ENCODE data around the gene TEX52. TPM values are rescaled to one million over a fixed set of nuclear protein-coding genes. Genes with fewer than 3 reads are reported as not detected.

Gene TEX52
- total and polyA plus RNA-seq, 2 of the 13 experiments (the other 11 are each of a cell fraction or from before 2014, with no cell fraction given): 0.05 TPM; not detected in 1

GRCh38 chr12:2877953-2878732 lies 21.3 kb upstream of the TEX52 start (continued):
- no peak for TF ChIP-seq TRIM24 (CRISPR knock-in tag; IDR thresholded peaks at IDR 0.05)
- TF ChIP-seq BRCA1 (CRISPR knock-in tag; IDR thresholded peaks at IDR 0.05): 0 out of 2 replicates have a peak, but pooled peaks have one; percentile 55
- TF ChIP-seq, protein P1, sequence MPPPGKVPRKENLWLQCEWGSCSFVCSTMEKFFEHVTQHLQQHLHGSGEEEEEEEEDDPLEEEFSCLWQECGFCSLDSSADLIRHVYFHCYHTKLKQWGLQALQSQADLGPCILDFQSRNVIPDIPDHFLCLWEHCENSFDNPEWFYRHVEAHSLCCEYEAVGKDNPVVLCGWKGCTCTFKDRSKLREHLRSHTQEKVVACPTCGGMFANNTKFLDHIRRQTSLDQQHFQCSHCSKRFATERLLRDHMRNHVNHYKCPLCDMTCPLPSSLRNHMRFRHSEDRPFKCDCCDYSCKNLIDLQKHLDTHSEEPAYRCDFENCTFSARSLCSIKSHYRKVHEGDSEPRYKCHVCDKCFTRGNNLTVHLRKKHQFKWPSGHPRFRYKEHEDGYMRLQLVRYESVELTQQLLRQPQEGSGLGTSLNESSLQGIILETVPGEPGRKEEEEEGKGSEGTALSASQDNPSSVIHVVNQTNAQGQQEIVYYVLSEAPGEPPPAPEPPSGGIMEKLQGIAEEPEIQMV (CRISPR knock-in tag; IDR thresholded peaks at IDR 0.05; ENCODE audit: low read depth): no peak
- no peak for TF ChIP-seq ZNF207 (IDR thresholded peaks at IDR 0.05; ENCODE audit: borderline replicate concordance)
- TF ChIP-seq PAWR (CRISPR knock-in tag; IDR thresholded peaks at IDR 0.05; ENCODE audit: borderline replicate concordance): no peak
- TF ChIP-seq, protein P2, sequence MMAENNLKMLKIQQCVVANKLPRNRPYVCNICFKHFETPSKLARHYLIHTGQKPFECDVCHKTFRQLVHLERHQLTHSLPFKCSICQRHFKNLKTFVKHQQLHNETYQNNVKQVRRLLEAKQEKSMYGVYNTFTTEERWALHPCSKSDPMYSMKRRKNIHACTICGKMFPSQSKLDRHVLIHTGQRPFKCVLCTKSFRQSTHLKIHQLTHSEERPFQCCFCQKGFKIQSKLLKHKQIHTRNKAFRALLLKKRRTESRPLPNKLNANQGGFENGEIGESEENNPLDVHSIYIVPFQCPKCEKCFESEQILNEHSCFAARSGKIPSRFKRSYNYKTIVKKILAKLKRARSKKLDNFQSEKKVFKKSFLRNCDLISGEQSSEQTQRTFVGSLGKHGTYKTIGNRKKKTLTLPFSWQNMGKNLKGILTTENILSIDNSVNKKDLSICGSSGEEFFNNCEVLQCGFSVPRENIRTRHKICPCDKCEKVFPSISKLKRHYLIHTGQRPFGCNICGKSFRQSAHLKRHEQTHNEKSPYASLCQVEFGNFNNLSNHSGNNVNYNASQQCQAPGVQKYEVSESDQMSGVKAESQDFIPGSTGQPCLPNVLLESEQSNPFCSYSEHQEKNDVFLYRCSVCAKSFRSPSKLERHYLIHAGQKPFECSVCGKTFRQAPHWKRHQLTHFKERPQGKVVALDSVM (CRISPR knock-in tag; IDR thresholded peaks at IDR 0.05): peak; percentile 98
- TF ChIP-seq PPARG (CRISPR knock-in tag; conservative IDR thresholded peaks at IDR 0.05): no peak
- TF ChIP-seq, protein P3, sequence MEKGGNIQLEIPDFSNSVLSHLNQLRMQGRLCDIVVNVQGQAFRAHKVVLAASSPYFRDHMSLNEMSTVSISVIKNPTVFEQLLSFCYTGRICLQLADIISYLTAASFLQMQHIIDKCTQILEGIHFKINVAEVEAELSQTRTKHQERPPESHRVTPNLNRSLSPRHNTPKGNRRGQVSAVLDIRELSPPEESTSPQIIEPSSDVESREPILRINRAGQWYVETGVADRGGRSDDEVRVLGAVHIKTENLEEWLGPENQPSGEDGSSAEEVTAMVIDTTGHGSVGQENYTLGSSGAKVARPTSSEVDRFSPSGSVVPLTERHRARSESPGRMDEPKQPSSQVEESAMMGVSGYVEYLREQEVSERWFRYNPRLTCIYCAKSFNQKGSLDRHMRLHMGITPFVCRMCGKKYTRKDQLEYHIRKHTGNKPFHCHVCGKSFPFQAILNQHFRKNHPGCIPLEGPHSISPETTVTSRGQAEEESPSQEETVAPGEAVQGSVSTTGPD (CRISPR knock-in tag; IDR thresholded peaks at IDR 0.05): no peak
- no peak for TF ChIP-seq SALL2 (CRISPR knock-in tag; IDR thresholded peaks at IDR 0.05)
- TF ChIP-seq ZSCAN29 (CRISPR knock-in tag; conservative IDR thresholded peaks at IDR 0.05): peak; percentile 55; the same call in 1 of the 2 replicates
- TF ChIP-seq KLF15 (CRISPR knock-in tag; IDR thresholded peaks at IDR 0.05; ENCODE audit: borderline replicate concordance): no peak
- TF ChIP-seq GZF1 (CRISPR knock-in tag; IDR thresholded peaks at IDR 0.05): no peak
- no peak for TF ChIP-seq SSRP1 (CRISPR knock-in tag; IDR thresholded peaks at IDR 0.05)
- no peak for TF ChIP-seq ZNF232 (CRISPR knock-in tag; IDR thresholded peaks at IDR 0.05; ENCODE audit: borderline replicate concordance)
- TF ChIP-seq PTBP1 (IDR thresholded peaks at IDR 0.05; ENCODE audit: low read depth, low read length, poor library complexity, severe bottlenecking): no peak
- no peak for TF ChIP-seq AGO2 (optimal IDR thresholded peaks at IDR 0.05; ENCODE audit: low read depth, low read length)
- TF ChIP-seq, protein P4, sequence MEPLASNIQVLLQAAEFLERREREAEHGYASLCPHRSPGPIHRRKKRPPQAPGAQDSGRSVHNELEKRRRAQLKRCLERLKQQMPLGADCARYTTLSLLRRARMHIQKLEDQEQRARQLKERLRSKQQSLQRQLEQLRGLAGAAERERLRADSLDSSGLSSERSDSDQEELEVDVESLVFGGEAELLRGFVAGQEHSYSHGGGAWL (CRISPR knock-in tag; IDR thresholded peaks at IDR 0.05): no peak

All from HepG2 (cell line).